NB4 (cell line): ENCODE measurements around the gene CREB5.

Source experiments
- DNase-seq: peaks from one replicate; pipeline ENCODE4 v3.0.0; 2010; ENCODE audit warnings: low read depth
- H3K4me3 ChIP-seq: one replicate; pipeline ENCODE4 v1.5.1; 2011; ENCODE audit warnings: mild to moderate bottlenecking, low read depth, low read length, moderate library complexity
- MYC ChIP-seq: IDR thresholded peaks from 2 replicates; pipeline ENCODE4 v1.6.1; 2011; ENCODE audit warnings: low read depth, low read length
- POLR2A ChIP-seq: IDR thresholded peaks from 2 replicates; pipeline ENCODE4 v1.6.1; 2011; ENCODE audit warnings: mild to moderate bottlenecking; ENCODE audit not compliant: insufficient read length; ENCODE audit errors: extremely low read depth
- TF ChIP-seq, protein P1 (sequence below): IDR thresholded peaks from 2 replicates; pipeline ENCODE4 v1.6.1; 2011; ENCODE audit warnings: low read depth, low read length
- TF ChIP-seq, protein P2 (sequence below): IDR thresholded peaks from one replicate; pipeline ENCODE4 v1.5.1; 2012; ENCODE audit warnings: low read depth, low read length

CREB5 gene

GRCh38 chr7:28865601-28866144, 453.4 kb downstream of the CREB5 start:
- TF ChIP-seq, protein P1, sequence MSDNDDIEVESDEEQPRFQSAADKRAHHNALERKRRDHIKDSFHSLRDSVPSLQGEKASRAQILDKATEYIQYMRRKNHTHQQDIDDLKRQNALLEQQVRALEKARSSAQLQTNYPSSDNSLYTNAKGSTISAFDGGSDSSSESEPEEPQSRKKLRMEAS = no peak
- no peak for TF ChIP-seq MYC
- TF ChIP-seq, protein P2, sequence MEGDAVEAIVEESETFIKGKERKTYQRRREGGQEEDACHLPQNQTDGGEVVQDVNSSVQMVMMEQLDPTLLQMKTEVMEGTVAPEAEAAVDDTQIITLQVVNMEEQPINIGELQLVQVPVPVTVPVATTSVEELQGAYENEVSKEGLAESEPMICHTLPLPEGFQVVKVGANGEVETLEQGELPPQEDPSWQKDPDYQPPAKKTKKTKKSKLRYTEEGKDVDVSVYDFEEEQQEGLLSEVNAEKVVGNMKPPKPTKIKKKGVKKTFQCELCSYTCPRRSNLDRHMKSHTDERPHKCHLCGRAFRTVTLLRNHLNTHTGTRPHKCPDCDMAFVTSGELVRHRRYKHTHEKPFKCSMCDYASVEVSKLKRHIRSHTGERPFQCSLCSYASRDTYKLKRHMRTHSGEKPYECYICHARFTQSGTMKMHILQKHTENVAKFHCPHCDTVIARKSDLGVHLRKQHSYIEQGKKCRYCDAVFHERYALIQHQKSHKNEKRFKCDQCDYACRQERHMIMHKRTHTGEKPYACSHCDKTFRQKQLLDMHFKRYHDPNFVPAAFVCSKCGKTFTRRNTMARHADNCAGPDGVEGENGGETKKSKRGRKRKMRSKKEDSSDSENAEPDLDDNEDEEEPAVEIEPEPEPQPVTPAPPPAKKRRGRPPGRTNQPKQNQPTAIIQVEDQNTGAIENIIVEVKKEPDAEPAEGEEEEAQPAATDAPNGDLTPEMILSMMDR = no peak
- TF ChIP-seq POLR2A = no peak
- DNase-seq = no peak
- no peak overlapping the region for H3K4me3 ChIP-seq

DNA sequence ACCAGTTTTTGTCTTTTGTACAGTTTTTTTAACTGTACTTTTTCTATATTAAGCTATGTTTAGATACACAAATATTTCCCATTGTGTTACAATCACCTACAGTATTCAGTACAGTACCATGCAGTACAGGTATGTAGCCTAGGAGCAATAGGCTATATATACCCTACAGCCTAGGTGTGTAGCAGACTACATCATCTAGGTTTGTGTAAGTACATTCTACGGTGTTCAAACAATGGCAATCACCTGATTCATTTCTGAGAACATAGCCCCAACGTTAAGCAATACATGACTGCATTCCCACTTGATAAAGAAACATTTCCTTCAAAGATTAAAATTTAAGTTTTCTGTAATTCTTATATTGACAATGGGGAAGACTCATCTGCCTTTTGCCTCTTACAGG, 456.4 kb downstream of the CREB5 start:
- TF ChIP-seq POLR2A (no peak), MYC (no peak)
- TF ChIP-seq, protein P1 = no peak
- TF ChIP-seq, protein P2 = no peak
- no peak overlapping the region for H3K4me3 ChIP-seq
- no peak for DNase-seq

DNA sequence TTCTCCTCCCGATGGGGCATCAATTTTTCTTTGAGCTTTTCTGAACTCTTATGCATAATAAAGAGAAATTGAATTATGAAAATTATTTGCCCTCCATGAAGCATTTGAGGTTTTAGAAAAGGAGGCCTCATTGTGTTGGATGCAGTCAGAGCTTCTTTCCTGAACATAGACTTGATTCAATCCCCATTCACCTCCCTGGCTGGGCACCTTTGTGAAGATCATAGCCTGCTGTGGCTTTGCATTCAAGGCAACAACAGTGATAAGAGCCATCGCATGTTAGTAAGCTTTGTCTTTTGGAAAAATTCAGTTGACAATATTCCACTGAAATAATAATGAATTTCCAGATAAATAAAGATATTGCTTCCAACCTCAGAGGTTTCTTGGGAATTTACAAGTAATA, 458.8 kb downstream of the CREB5 start:
- no peak for DNase-seq
- H3K4me3 ChIP-seq = no peak overlapping the region
- TF ChIP-seq MYC (no peak), POLR2A (no peak)

DNA sequence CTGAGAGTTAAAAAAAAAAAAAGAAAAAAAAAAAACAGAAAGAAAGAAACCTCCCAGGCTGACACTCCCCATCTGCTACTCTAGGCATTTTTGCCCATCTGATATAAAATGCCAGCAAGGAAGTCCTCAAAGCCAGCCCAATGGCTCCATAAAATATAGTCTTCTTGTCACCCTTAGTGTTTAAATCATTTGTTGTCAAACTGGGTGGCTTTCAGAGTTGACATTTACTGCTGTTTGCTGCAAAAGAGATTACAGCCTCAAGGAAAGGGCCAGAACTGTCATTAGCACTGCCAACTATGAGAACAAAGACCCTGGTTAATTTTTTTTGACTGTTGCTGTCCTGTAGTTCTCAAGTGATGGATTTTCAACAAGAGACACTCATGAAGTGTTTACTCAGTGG, 459.3 kb downstream of the CREB5 start:
- no peak for DNase-seq
- no peak for TF ChIP-seq POLR2A
- TF ChIP-seq, protein P1 = no peak
- TF ChIP-seq, protein P2 = no peak
- no peak for TF ChIP-seq MYC
- no peak overlapping the region for H3K4me3 ChIP-seq

- H3K4me3 ChIP-seq = no peak overlapping the region
- DNase-seq = no peak
- TF ChIP-seq POLR2A (no peak), MYC (no peak)
- TF ChIP-seq, protein P1 = no peak
- TF ChIP-seq, protein P2 = no peak
Measured at GRCh38 chr7:28872226-28872625, 459.9 kb downstream of the CREB5 start.

- TF ChIP-seq MYC (no peak), POLR2A (no peak)
- TF ChIP-seq, protein P1 = no peak
- H3K4me3 ChIP-seq = no peak overlapping the region
- no peak for DNase-seq
Measured at GRCh38 chr7:28873365-28873764, 461.0 kb downstream of the CREB5 start.

DNA sequence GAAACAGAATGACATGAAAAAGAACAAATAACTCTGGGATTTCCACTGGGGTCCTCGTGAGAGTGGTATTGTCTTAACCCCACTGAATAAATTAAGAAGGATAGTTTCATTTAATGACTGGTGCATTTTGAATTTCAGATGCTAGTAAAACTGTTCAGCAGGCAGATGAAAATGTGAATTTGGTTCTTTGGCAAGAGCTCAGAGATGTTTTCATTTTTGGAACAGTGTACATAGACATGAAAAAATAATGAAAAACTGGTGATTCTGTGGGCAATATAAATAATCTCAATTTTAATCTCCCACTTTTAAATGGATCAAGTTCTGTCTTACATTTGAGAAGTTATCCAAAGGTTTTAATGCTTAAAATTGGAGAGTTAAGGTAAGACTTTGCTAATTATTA, 461.7 kb downstream of the CREB5 start:
- DNase-seq = no peak
- TF ChIP-seq MYC (no peak), POLR2A (no peak)
- TF ChIP-seq, protein P2 = no peak
- TF ChIP-seq, protein P1 = no peak
- no peak overlapping the region for H3K4me3 ChIP-seq
